Spleen (tissue), 11 donors: ENCODE data around the gene CORIN. TPM values are rescaled to one million over a fixed set of nuclear protein-coding genes. Genes with fewer than 3 reads are reported as not detected.

Experiments
- DNase-seq: peaks from one replicate; pipeline ENCODE4 v3.0.0-alpha.2; 2020
- H3K27ac ChIP-seq, 8 donors: fragments of 200-600 bp; sonication (generic) in 7 of 8; 1 replicate in 4 of 8; 2 replicates in 4 of 8; pipeline versions ENCODE4 v1.5.0 to v1.8.0; 2016 to 2021; ENCODE audit warnings: inconsistent platforms in 4 of 8, mild to moderate bottlenecking in 4 of 8, moderate library complexity in 1 of 8
- H3K27me3 ChIP-seq, 7 donors: fragments of 200-600 bp; sonication (generic) in 6 of 7; replicated peaks in 1 of 7; 1 replicate in 4 of 7; 2 replicates in 3 of 7; pipeline versions ENCODE4 v1.5.0 to v1.8.0; 2016 to 2021; ENCODE audit warnings: inconsistent platforms in 3 of 7, mild to moderate bottlenecking in 1 of 7
- H3K36me3 ChIP-seq, 6 donors: fragments of 200-600 bp; sonication (generic) in 5 of 6; 1 replicate in 4 of 6; 2 replicates in 2 of 6; pipeline versions ENCODE4 v1.5.0 to v1.8.0; 2016 to 2021; ENCODE audit warnings: inconsistent platforms in 2 of 6
- H3K4me1 ChIP-seq, 6 donors: fragments of 200-600 bp; sonication (generic) in 5 of 6; 1 replicate in 3 of 6; 2 replicates in 3 of 6; pipeline versions ENCODE4 v1.5.0 to v1.8.0; 2016 to 2021; ENCODE audit warnings: inconsistent platforms in 3 of 6
- H3K4me3 ChIP-seq, 8 donors: fragments of 200-600 bp; sonication (generic) in 7 of 8; 1 replicate in 4 of 8; 2 replicates in 4 of 8; pipeline versions ENCODE4 v1.5.0 to v1.8.0; 2016 to 2021; ENCODE audit warnings: inconsistent platforms in 4 of 8, mild to moderate bottlenecking in 4 of 8, moderate library complexity in 2 of 8
- H3K9me3 ChIP-seq, 8 donors: fragments of 200-600 bp; sonication (generic) in 7 of 8; 1 replicate in 4 of 8; 2 replicates in 4 of 8; pipeline versions ENCODE4 v1.5.0 to v1.8.0; 2016 to 2021; ENCODE audit warnings: inconsistent platforms in 4 of 8
- CTCF ChIP-seq, 11 experiments: fragments of 200-600 bp in 7 of 11; fragments of 450-650 bp in 4 of 11; sonication (generic) in 4 of 11; IDR thresholded peaks in 8 of 11; conservative IDR thresholded peaks in 3 of 11; 1 replicate in 7 of 11; 2 replicates in 4 of 11; pipeline versions ENCODE4 v1.4.0 to v1.8.0; 2016 to 2021; ENCODE audit warnings: antibody characterized with exemption in 11 of 11, inconsistent platforms in 4 of 11, mild to moderate bottlenecking in 1 of 11
- POLR2A ChIP-seq, 3 donors: fragments of 450-650 bp; IDR thresholded peaks; one replicate each; pipeline ENCODE4 v1.5.1; 2017; ENCODE audit warnings: antibody characterized with exemption in 3 of 3, mild to moderate bottlenecking in 1 of 3
- POLR2AphosphoS5 ChIP-seq, 3 donors: sonication (generic); formaldehyde crosslinking; IDR thresholded peaks; one replicate each; pipeline ENCODE4 v1.5.1; 2017; ENCODE audit warnings: antibody characterized with exemption in 3 of 3
- WGBS, 5 donors: extraction: QIAGEN DNeasy Blood & Tissue Kit in 3 of 5; methylation state at CpG; one replicate each; pipeline versions ENCODE4 v1.1.5 to v1.1.7; 2013 to 2018; 5-methylcytosine and 5-hydroxymethylcytosine counted together
- intact Hi-C: fragments of 100-400 bp; cut with DNase I; formaldehyde crosslinking; loops from one replicate; pipeline ENCODE4 v1.15.0; 2023; ENCODE audit warnings: low total_unique reads
- polyA plus RNA-seq, 3 donors: library from polyadenylated mRNA; stranded (reverse); fragments of 200-250 nt; gene quantifications; one replicate each; pipeline ENCODE4 v1.2.1, GENCODE V29; 2013
- total RNA-seq, 7 donors: library from RNA; depleted of rRNA in 3 of 7; stranded (reverse); fragments of >200 nt in 3 of 7; fragmentation: NEBNext Ultra II Directional in 4 of 7; extraction: Animal tissue kit (Norgen Biotek cat#: 25700) in 4 of 7; gene quantifications; one replicate each; pipeline versions ENCODE4 v1.1.0 to v1.2.1, GENCODE V29; 2016 to 2021
- donor health status: healthy with polysubstance abuse.
- donor health status: DM: no; HTN: no; CAD: no; lungs with moderate emphysema.
- donor health status: DM: no; HTN: no; CAD: no.
- donor health status: Bipolar disorder and iron deficiency.
- donor health status: healthy.
- donor health status: DM: no; HTN: no; CAD: no.
- donor health status: DM: yes; HTN: yes; CAD: no.

The CORIN gene
- total and polyA plus RNA-seq, 10 donors = 0.23 to 12.3 (median 0.85) TPM

- intact Hi-C loops = no loop called here
- no peak overlapping the region for H3K27ac ChIP-seq
- H3K36me3 ChIP-seq = peaks cover 0 to 99% (median 60%) of the 10 kb centered on the region in 6 donors
- WGBS, 5 donors = 89 to 93% (median 90%) methylated on average over 3 of the region's 3 CpGs
- TF ChIP-seq POLR2AphosphoS5 (IDR thresholded peaks at IDR 0.05) (no peak), CTCF (IDR thresholded peaks at IDR 0.05 in 8 of 11, conservative IDR thresholded peaks at IDR 0.05 in 3 of 11) (no peak), POLR2A (IDR thresholded peaks at IDR 0.05) (no peak)
- peaks cover 0 to 25% (median 13%) of the 10 kb centered on the region in 8 donors for H3K9me3 ChIP-seq
- DNase-seq = no peak
- H3K4me1 ChIP-seq = no peaks in the 10 kb centered on the region
- H3K4me3 ChIP-seq = no peak overlapping the region
- H3K27me3 ChIP-seq = no peaks in the 10 kb centered on the region
Observed at GRCh38 chr4:47876784-47877546, 39.1 kb upstream of the CORIN start.

- Histone ChIP-seq H3K4me3 (no peak overlapping the region), H3K27me3 (no peaks in the 10 kb centered on the region), H3K9me3 (peaks cover 0 to 25% (median 13%) of the 10 kb centered on the region in 8 donors), H3K27ac (no peak overlapping the region), H3K4me1 (no peaks in the 10 kb centered on the region), H3K36me3 (peaks cover 0 to 99% (median 62%) of the 10 kb centered on the region in 6 donors)
- no peak for DNase-seq
- no peak for TF ChIP-seq CTCF (IDR thresholded peaks at IDR 0.05 in 8 of 11, conservative IDR thresholded peaks at IDR 0.05 in 3 of 11)
- TF ChIP-seq POLR2A (IDR thresholded peaks at IDR 0.05) = no peak
- TF ChIP-seq POLR2AphosphoS5 (IDR thresholded peaks at IDR 0.05) = no peak
- intact Hi-C loops = no loop called here
Observed at GRCh38 chr4:47876310-47876709, 38.4 kb upstream of the CORIN start.

GRCh38 chr4:47873877-47874541 is 36.1 kb upstream of the CORIN start:
- Histone ChIP-seq H3K4me1 (no peaks in the 10 kb centered on the region), H3K27ac (no peak overlapping the region), H3K36me3 (peaks cover 0 to 95% (median 65%) of the 10 kb centered on the region in 6 donors), H3K9me3 (peaks cover 0 to 25% (median 13%) of the 10 kb centered on the region in 8 donors), H3K4me3 (no peak overlapping the region), H3K27me3 (no peaks in the 10 kb centered on the region)
- intact Hi-C loops = no loop called here
- DNase-seq = no peak
- 79 to 83% (median 81%) methylated on average over 3 of the region's 3 CpGs for WGBS, 5 donors
- TF ChIP-seq POLR2A (IDR thresholded peaks at IDR 0.05) (no peak), POLR2AphosphoS5 (IDR thresholded peaks at IDR 0.05) (no peak), CTCF (IDR thresholded peaks at IDR 0.05 in 8 of 11, conservative IDR thresholded peaks at IDR 0.05 in 3 of 11) (no peak)

GRCh38 chr4:47863486-47863885 is 25.6 kb upstream of the CORIN start:
- no peaks in the 10 kb centered on the region for H3K4me1 ChIP-seq
- H3K9me3 ChIP-seq = peaks cover 0 to 5% (median 0%) of the 10 kb centered on the region in 8 donors
- H3K36me3 ChIP-seq = peaks cover 0 to 57% (median 11%) of the 10 kb centered on the region in 6 donors
- no peak for DNase-seq
- H3K4me3 ChIP-seq = no peak overlapping the region
- TF ChIP-seq CTCF (IDR thresholded peaks at IDR 0.05 in 8 of 11, conservative IDR thresholded peaks at IDR 0.05 in 3 of 11) = no peak
- intact Hi-C loops = no loop called here
- no peak overlapping the region for H3K27ac ChIP-seq
- H3K27me3 ChIP-seq = no peaks in the 10 kb centered on the region
- 72 to 95% (median 84%) methylated on average over 4 of the region's 4 CpGs for WGBS, 5 donors
